GM19328 (cell line): ENCODE measurements around the gene MCF2.

Experiments used
- ATAC-seq: cut with Tn5 transposase; IDR thresholded peaks from one replicate; pipeline ENCODE4 v1.9.1; 2021; ENCODE audit warnings: mild to moderate bottlenecking, moderate library complexity; ENCODE audit not compliant: unreplicated experiment

Gene MCF2

DNA sequence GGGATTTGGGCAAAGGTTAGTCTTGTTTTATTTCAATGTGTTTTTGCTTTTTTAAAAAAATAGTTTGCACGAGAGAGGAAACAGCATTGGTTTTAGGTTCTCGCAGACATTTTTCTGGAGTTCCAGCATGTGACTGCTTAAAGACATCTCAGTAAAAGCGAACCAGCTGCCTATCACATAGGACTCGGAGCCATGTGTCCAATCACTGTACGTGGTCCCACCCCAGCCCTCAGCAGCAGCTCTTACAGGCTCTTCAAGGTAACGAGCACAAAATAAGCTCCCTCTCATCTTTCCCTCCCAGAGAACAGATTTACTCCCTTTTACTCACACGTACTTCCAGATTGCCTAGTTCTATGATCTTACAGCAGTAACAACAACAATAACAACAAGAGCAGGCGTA, 68.7 kb downstream of the MCF2 start:
- no peak for ATAC-seq

DNA sequence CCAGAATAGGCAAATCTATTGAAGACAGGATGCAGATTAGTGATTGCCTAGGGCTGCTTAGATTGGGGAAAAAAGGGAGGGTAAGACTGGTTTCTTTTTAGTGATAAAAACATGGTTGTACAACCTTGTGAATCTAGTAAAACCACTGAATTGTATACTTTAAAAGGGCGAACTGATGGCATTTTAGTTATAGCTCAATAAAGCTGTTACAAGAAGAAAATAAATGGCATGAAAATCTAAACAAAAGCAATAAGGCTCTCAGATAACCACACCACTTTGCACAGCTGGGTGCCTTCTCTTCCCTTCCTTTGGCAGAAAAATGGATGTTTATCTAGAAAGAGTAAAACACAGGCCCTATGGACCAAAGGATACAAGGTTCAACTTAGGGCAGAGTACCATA, 107.9 kb downstream of the MCF2 start:
- no peak for ATAC-seq

DNA sequence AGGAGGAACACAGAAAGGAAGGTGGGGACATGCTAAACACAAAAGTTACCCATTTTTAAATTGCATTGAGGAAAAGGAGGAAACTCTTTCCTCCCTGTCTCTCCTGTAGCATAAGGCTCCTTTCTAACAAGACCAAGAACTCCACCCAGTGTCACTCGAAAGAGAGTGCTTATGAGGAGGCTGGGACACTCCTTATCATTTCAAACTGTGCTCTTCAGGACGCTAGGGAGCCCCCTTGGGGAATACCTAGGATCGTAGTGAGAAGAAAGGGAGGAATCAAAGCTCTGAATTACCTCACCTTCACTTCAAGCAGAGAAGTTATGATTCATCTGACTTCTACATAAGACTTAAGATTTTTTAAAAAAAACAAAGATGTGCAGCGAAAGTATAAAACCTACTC, 111.9 kb downstream of the MCF2 start:
- no peak for ATAC-seq

DNA sequence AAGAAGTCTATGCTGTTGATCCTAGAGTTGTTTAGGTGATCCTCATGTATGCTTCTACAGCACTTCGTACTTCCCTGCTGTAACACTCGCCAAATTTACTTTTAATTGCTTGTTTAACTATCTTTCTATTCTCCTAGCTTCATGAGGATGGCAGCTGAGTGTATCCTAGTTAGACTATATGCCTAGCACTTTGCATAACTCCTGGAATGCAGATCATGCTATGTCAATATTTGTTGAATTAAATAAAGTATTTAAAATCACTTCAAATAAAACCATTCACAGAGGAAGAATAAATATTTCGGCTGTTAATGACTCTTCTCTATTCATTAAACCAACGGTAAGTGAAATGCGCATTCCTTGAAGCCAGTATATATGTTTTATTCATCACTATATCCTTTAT, 122.4 kb downstream of the MCF2 start:
- no peak for ATAC-seq

DNA sequence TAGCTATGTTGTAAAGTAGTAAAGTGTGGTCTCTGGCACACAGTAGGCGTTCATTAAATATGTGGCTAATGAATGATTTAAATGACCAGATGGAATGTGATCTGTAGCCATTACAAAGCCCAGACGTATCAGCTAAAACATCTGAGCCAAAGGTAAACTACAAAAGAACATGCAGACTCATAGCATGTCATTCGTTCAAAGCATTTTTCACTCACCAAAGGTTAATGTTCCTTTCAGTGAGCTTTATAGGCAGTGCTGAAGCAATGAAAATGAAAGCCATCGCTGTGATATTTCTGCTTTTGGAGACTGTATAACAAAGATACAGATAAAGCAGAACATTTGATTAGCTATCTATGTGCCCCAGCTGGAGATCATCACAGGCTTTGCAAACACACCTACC, 126.9 kb downstream of the MCF2 start:
- no peak for ATAC-seq

DNA sequence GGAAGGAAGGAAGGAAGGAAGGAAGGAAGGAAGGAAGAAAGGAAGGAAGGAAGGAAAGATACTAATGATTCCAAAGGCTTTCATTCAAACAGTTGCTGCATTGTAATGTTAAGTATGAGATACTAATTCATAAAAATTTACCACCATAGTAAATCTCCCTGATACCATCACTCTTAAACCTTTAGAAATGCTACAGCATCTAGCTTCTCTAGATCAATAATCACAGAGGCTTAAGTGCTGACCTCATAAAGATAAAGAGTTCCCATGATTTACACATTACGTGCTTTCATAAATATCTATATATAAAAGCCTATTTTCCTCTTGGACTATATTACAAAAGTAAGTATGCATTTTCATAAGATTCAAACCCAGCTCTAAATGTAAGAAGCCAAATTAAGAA, 141.0 kb downstream of the MCF2 start:
- ATAC-seq = no peak

DNA sequence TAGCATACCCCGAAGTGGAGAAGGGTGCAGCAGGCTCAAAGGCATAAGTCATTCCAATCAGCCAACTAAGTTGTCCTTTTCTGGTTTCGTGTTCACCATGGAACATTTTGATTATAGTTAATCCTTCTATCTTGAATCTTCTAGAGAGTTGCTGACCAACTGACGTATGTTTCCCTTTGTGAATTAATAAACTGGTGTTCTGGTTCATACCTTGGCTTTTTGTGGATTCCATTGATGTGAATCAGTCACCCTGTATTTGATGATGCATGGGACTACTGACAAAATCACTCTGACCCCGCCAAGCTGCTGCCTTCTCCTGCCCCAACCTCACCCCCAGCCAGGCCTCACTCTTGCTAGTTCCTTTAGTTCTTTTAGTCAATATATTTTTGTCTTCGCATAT, 144.7 kb downstream of the MCF2 start:
- no peak for ATAC-seq

DNA sequence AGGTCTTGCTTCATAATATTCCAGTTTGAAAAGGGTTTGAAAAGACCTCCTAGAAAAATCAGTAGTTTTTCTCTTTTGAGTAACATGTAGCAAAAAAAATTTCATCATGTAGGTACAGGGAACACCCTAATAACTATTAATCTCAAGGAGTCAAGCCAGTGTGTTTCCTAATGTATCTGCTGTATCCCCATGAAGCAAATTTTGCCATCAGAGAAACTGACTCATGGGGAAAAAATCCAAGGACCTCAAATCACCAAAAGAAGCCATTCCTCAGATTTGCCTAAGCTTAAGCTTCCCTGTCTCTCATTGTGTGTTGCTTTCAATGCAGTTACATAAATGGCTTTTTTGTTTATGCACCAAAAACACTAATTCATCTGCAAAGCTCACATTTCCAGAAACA, 147.7 kb downstream of the MCF2 start:
- ATAC-seq = no peak

DNA sequence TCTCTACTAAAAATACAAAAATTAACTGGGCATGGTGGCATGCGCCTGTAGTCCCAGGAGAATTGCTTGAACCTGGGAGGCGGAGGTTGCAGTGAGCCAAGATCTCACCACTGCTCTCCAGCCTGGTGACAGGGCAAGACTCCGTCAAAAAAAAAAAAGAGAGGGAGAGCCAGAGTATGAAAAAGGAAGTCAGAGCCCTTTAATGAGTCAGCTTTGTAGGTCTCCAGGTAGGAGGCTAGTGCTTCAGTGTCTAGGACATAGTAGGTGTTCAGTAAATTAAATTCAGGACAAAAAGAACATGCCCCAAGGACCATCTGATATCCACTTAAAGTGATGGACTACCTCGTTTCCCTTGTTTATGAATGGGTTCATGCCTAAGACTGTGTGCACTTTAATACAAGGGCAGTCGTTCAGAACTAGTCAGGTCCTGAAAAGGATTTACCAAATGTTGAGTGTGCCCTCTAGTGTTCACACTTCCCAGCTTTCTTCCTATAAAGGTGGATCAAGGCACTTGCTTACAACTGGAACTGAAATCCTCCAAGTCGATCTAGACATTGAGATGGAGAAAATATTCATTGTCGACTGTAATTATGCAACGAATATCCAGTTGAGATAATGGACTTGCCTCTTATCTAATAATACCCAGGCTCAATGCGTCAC, 148.5 kb downstream of the MCF2 start:
- peak; percentile 76 for ATAC-seq

DNA sequence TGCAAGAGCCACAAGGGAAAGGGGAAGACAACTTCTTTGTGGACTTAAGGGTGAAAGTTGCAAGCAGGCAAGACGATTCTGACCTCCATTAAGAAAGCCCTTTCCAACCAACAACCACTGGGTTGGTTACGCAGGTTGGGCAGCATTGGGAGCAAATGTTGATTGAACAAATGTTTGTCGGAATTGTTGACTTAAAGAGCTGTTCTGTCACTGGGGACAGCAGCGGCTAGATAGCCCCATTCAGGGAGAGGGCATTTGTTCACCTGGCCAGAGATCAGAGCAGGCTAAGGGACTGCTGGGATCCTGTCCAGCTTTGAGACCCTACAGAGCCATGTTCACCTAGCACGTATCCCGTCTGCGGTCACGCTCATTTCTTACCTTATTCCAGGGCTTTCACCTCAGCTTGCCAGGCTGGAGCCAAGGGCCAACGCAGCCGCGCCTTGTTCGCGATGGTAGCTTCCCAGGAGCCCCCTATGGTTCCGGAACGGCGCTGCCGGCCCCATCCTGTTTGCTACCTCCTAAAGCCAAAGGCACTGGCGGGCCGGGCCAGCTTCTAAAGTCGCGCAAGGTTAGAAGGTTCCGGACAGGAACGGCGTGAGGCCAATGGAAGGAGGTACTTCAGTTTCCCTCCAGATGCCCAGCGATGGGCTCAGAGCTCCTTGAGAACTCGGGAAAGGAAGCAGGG, 152.8 kb downstream of the MCF2 start:
- no peak for ATAC-seq

DNA sequence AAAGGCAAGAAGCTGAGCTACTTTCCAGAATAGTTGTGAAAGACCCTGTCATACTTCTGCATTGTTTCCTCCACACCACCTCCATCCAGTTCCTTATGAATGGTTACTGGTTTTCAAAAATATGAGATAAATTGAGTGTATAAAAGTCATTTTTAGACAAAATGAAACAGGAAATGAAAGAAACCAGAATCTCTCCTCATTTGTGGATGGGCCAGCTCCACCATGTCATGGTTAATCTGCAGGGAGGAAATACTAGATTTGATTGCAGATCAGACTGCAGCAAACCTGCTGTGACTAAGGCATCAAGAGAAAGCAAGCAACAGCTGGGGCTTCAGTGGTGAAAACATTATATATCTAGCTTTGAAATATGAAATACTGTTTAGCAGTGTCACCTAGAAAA, 153.6 kb downstream of the MCF2 start:
- peak; percentile 15 for ATAC-seq

DNA sequence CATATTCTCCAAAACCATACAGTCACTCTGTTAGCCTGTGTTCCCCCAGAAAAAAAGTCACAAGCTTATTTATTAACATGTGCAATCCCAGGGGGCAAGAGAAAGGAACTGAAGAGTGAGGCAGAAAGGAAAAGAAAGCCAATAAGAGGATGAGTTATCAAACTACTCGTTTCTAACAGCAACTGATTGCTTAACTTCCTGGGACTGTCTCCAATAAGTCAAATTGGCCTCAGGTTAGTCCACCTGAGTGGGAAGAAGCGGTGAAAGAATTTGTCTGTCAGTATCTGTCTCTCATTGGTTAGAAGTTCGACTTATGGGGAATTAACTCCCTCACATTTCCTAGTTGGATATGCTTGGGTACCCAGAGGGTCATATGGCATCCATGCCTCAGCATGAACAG, 163.4 kb downstream of the MCF2 start:
- no peak for ATAC-seq

DNA sequence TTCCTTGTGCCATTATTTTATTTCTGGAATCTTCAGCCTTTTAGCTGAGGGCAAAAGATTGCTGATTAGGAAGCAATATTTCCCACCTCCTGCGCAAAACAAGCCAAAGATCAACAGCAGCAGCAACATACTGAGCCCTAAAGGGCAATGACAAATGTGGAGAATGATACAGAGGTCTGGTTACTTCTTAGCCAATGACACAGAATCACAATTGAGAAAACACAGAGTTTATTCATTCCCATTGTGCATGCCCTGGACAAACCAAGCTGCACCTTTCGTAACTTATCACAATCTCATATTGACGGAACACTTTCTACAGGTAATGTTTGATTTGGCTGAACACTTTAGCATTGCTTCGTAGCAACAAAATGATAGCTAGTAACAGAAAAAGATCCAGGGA, 164.0 kb downstream of the MCF2 start:
- ATAC-seq = no peak

DNA sequence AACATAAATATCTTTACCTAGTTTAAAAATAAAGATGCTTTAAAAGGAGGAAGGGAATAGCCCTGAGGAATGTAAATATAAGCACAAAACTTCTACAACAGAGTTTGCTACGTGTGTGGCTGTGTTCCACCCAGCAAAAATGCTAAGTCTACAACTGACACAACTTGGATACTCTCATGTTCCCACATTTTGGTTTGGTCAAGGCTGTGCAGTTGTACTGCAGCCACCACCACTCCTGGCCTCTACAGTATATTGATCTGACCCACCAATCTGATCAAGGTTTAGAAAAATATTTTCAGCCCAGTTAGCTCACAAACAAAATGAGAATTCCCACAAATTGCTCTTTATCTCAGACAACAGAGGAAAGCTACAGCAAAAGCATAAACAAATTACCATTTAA, 165.3 kb downstream of the MCF2 start:
- ATAC-seq = no peak

DNA sequence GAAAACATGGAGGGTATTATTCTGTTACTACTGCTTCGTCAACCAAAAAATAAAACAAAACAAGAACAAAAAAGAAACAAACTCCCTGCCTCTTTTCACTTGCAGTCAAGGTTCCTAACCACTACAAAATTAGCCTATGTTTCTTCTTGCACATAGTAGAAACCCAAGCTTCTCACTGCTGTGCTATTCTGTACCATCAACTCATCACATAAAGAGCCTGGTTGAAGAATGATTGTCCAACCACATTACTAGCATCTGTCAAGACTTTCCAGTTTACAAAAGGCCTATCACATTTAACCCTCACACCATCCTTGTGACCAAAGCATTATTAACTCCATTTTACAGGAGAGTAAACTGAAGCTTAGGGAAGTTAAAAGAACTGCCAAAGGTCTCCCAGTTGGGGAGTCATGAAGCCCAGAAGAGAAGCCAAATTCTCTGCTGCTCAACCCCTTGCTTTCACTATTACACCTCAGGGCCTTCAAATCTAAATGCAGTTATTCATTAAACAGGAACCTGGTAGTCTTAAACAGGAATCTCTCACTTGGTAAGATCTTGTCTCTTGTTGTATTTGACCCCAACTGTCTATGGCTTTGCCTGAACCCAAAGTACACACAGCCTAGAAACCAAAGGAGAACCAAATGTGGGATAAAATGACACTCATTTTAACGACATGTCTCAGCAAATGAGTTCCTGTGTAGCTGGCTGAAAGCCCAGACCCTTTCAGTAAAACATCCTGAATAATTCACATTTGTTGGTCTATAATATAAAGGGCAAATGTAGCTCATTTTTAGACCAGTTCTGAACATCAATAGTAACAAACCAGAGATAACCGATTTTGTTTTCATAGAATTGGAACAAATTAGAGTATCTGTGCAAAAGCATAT, 168.8 kb downstream of the MCF2 start:
- ATAC-seq = no peak

DNA sequence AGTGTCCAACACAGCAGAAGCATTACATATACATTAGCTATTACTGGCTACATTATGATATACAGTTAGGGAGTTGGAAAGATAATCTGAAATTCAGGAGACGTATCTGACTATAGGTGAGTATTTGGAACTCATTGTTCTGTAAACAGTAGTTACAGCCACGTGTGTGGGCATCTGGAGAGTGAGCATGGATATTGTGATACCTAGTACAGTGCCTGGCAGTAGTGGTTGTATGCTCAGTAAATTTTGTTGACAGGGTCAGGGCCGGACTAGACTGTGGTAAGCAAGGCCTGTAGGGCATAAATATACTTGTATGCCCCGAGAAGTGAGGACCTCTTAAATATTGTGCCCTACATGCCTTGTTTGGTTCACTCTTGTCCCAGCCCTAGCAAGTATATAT, 174.5 kb downstream of the MCF2 start:
- no peak for ATAC-seq

DNA sequence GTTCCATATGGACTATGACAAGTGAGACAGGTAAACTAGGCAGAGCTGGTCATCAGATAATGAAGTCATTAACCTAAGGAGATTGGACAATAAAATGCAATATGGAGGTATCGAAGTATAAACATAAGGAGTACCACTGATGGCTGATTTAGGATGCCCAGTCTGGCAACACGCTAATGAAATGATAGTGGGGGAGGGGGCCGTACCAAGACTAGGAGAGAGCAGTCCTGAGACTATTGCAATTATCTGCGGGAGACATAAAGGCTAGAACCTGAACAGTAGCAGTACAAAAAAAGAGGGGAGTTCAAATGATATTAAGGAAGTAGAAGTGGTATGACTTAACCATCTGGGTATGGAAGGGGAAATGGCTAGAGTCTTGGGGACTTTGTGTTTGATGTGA, 175.1 kb downstream of the MCF2 start:
- ATAC-seq = no peak
